GM06990 (cell line): Measurements from ENCODE around the gene RPS29.

Experiments
- DNase-seq: peaks from one replicate; pipeline ENCODE4 v3.0.0-alpha.2; 2011; ENCODE audit not compliant: insufficient read length; ENCODE audit errors: extremely low read depth
- H3K27me3 ChIP-seq: replicated peaks from 2 replicates; pipeline ENCODE4 v1.6.0; 2011; ENCODE audit warnings: low read length; ENCODE audit not compliant: control insufficient read depth, insufficient read depth
- H3K36me3 ChIP-seq: 2 replicates; pipeline ENCODE4 v1.5.1; 2011; ENCODE audit warnings: low read length; ENCODE audit not compliant: control insufficient read depth, insufficient read depth
- H3K4me3 ChIP-seq: replicated peaks from 2 replicates; pipeline ENCODE4 v1.5.1; 2011; ENCODE audit warnings: low read depth, mild to moderate bottlenecking, control low read depth, low read length
- CTCF ChIP-seq: IDR thresholded peaks from 2 replicates; pipeline ENCODE4 v1.5.1; 2011; ENCODE audit warnings: low read length, control low read depth, mild to moderate bottlenecking, inconsistent platforms; ENCODE audit not compliant: insufficient read depth, poor library complexity, severe bottlenecking

RPS29 gene

GRCh38 chr14:49559979-49560768 is 26.0 kb downstream of the RPS29 start:
- Histone ChIP-seq H3K4me3 (no peak overlapping the region; the same call in 1 of the 2 replicates), H3K36me3 (no peaks in the 10 kb centered on the region), H3K27me3 (no peaks in the 10 kb centered on the region)
- no peak for TF ChIP-seq CTCF
- DNase-seq = no peak

DNA sequence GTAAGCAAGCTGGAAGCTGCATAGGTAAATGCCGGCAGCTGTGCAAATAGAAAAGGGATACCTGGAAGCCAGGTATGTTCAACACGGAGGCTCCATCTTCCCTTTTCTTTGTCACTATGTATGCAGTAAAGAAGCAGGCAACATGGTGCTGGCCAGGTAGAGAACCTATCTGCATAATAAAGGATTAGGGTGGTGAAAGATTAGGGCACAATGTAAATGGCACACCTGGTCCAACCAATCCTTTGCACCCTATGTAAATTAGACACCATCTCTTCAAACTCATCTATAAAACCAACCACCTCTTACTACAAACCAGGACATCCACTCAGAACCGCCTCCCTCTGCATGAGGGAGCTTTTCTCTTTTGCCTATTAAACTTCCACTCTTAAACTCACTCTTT is 32.3 kb downstream of the RPS29 start:
- no peak for DNase-seq
- Histone ChIP-seq H3K4me3 (no peak overlapping the region), H3K27me3 (no peaks in the 10 kb centered on the region), H3K36me3 (no peaks in the 10 kb centered on the region)
- TF ChIP-seq CTCF = no peak

DNA sequence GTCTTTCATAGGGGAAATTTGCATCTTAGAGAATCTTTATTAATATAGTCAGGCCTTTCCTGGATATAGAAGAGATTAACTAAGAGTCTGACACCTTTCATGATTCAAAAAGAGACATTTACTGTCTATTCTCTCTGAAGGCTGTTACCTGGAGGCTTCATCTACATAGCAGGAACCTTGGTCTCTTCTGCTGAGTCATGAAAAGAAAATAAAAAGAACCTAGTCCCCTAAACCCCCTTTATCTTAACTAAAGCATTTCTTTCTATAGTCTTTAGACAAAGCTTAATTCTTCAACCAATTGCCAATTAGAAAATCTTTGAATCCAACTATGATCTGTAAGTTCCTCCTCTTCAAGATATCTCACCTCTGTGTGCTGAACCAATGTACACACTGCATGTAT is 33.1 kb downstream of the RPS29 start:
- no peaks in the 10 kb centered on the region for H3K27me3 ChIP-seq
- H3K36me3 ChIP-seq = no peaks in the 10 kb centered on the region
- DNase-seq = no peak
- no peak overlapping the region for H3K4me3 ChIP-seq
- TF ChIP-seq CTCF = no peak

- no peak for TF ChIP-seq CTCF
- Histone ChIP-seq H3K27me3 (no peaks in the 10 kb centered on the region), H3K4me3 (no peak overlapping the region), H3K36me3 (no peaks in the 10 kb centered on the region)
- DNase-seq = no peak
Observed at GRCh38 chr14:49551569-49551968, 34.6 kb downstream of the RPS29 start.

DNA sequence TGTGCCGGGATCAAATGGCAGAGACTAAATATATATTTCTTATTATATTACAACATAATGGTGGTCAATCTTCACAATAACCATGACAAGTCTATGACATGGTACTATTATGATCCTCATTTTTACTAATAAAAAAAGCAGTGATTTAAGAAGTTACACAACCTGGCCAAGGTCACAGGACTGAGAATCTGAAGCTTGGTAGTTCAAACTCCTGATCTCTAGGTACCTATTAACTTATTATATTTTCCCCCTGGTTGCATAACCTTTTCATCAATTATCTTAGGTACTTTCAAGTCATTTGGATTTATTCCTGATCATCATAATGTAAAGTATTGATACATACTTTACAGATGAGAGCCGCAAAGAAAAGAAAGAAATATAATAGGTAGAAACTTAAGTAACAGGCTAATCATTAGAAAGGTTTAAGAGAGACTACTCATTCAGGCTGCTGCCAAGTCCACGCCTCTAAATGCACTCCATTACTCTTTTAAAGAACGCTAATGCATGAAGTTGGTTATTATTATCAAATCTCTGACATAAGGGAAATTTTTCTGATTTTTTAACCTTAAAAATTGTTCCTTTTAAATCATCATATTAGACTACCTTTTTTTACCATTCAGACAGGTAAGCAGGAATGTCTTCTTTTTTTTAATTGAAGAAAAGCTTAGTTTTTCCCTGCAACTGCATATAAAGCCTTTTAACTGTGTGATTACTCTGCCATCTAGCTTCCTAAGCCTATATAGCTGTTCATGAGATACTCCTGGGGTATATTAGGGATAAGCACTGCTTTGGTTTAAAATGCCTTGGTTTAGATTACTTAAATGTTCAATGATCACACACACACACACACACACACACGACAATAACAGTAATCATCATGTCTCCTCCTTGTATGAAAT is 35.6 kb downstream of the RPS29 start:
- no peak for TF ChIP-seq CTCF
- no peak overlapping the region for H3K4me3 ChIP-seq
- no peaks in the 10 kb centered on the region for H3K27me3 ChIP-seq
- H3K36me3 ChIP-seq = no peaks in the 10 kb centered on the region
- no peak for DNase-seq
